Spleen (tissue), 7 donors: ENCODE data around the gene CD226.

Experiments used
- POLR2A ChIP-seq, 3 donors: fragments of 450-650 bp; IDR thresholded peaks; one replicate each; pipeline ENCODE4 v1.5.1; 2017; ENCODE audit warnings: antibody characterized with exemption in 3 of 3, mild to moderate bottlenecking in 1 of 3
- TF ChIP-seq, protein P1 (sequence below), 11 experiments: fragments of 200-600 bp in 7 of 11; fragments of 450-650 bp in 4 of 11; sonication (generic) in 4 of 11; IDR thresholded peaks in 8 of 11; conservative IDR thresholded peaks in 3 of 11; 1 replicate in 7 of 11; 2 replicates in 4 of 11; pipeline versions ENCODE4 v1.4.0 to v1.8.0; 2016 to 2021; ENCODE audit warnings: antibody characterized with exemption in 11 of 11, inconsistent platforms in 4 of 11, mild to moderate bottlenecking in 1 of 11
- donor health status: DM: no; HTN: no; CAD: no; lungs with moderate emphysema.
- donor health status: DM: no; HTN: no; CAD: no.
- donor health status: DM: no; HTN: no; CAD: no.

DNA sequence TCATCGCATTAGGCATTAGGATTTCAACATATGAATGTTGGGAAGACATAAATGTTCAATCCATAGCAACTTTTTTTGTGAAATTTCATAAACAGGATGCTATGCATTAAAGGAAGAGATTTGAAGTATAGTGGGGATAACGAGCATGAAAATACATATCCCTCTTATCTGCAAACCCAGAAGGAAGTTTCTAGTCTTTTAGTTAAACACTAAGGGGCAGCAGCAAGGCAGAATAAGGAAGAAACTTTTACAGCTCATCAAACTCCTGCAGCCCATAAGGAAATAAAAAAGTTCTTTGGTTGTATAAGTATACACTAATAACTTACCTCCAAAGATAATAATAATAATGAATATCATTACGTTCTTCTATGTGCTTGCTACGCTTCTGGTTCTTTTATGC lies 81.5 kb downstream of the CD226 start:
- TF ChIP-seq, protein P1, sequence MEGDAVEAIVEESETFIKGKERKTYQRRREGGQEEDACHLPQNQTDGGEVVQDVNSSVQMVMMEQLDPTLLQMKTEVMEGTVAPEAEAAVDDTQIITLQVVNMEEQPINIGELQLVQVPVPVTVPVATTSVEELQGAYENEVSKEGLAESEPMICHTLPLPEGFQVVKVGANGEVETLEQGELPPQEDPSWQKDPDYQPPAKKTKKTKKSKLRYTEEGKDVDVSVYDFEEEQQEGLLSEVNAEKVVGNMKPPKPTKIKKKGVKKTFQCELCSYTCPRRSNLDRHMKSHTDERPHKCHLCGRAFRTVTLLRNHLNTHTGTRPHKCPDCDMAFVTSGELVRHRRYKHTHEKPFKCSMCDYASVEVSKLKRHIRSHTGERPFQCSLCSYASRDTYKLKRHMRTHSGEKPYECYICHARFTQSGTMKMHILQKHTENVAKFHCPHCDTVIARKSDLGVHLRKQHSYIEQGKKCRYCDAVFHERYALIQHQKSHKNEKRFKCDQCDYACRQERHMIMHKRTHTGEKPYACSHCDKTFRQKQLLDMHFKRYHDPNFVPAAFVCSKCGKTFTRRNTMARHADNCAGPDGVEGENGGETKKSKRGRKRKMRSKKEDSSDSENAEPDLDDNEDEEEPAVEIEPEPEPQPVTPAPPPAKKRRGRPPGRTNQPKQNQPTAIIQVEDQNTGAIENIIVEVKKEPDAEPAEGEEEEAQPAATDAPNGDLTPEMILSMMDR (IDR thresholded peaks at IDR 0.05 in 8 of 11, conservative IDR thresholded peaks at IDR 0.05 in 3 of 11) = no peak
- TF ChIP-seq POLR2A (IDR thresholded peaks at IDR 0.05) = no peak
